ENCODE measurements around the gene CCL13. TPM values are rescaled to one million over a fixed set of nuclear protein-coding genes. Genes with fewer than 3 reads are reported as not detected.

CCL13 gene
- 1 to 10 TPM in 1 of 4 donors, not detected in 3; 1.5 TPM for total RNA-seq

GRCh38 chr17:34356194-34356593, at the start of gene CCL13:
Gene CCL13, plus strand, starts transcription at chr17:34356480. Its CDS starts 47 bp downstream, at chr17:34356527.
- Histone ChIP-seq H3K9me3 (no peaks in the 10 kb centered on the region), H3K4me3 (no peak within 1 kb of the TSS), H3K4me1 (no peaks in the 10 kb centered on the region), H3K27ac (no peak within 1 kb of the TSS), H3K27me3 (no peaks in the 10 kb centered on the region), H3K36me3 (no peaks in the 10 kb centered on the region)
- TF ChIP-seq, protein P1, sequence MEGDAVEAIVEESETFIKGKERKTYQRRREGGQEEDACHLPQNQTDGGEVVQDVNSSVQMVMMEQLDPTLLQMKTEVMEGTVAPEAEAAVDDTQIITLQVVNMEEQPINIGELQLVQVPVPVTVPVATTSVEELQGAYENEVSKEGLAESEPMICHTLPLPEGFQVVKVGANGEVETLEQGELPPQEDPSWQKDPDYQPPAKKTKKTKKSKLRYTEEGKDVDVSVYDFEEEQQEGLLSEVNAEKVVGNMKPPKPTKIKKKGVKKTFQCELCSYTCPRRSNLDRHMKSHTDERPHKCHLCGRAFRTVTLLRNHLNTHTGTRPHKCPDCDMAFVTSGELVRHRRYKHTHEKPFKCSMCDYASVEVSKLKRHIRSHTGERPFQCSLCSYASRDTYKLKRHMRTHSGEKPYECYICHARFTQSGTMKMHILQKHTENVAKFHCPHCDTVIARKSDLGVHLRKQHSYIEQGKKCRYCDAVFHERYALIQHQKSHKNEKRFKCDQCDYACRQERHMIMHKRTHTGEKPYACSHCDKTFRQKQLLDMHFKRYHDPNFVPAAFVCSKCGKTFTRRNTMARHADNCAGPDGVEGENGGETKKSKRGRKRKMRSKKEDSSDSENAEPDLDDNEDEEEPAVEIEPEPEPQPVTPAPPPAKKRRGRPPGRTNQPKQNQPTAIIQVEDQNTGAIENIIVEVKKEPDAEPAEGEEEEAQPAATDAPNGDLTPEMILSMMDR (IDR thresholded peaks at IDR 0.05 in 4 of 5, conservative IDR thresholded peaks at IDR 0.05 in 1 of 5), result no peak
- TF ChIP-seq POLR2A (IDR thresholded peaks at IDR 0.05), result no peak
- in situ Hi-C loops (cut with MboI; ENCODE audit: low sequenced_read_pairs in 4 of 4) (no loop called here), intact Hi-C loops (cut with DNase I; ENCODE audit: low total_unique reads) (loop anchor here (5.0 kb wide), 1 partner anchor 34 kb away; no protein-coding TSS in a partner anchor)
- ATAC-seq (no peak), DNase-seq (peak in 1 of 2 donors; percentile 23)

- in situ Hi-C loops (cut with MboI; ENCODE audit: low sequenced_read_pairs in 4 of 4) (loop anchor here in 2 of 4 donors (10.0 kb wide), 2 partner anchors 102 to 112 kb away; no protein-coding TSS in a partner anchor), intact Hi-C loops (cut with DNase I; ENCODE audit: low total_unique reads) (loop anchor here (2.0 kb wide), 1 partner anchor 54 kb away; no protein-coding TSS in a partner anchor)
- Histone ChIP-seq H3K4me3 (no peak overlapping the region), H3K4me1 (peaks cover 5 to 18% of the 10 kb centered on the region in 2 donors), H3K9me3 (no peaks in the 10 kb centered on the region), H3K36me3 (no peaks in the 10 kb centered on the region), H3K27me3 (no peaks in the 10 kb centered on the region), H3K27ac (peak overlapping the region in 3 of 4 donors; percentile 16 to 42 (median 38))
- no peak for TF ChIP-seq POLR2A (IDR thresholded peaks at IDR 0.05)
- TF ChIP-seq, protein P1 (IDR thresholded peaks at IDR 0.05 in 4 of 5, conservative IDR thresholded peaks at IDR 0.05 in 1 of 5), result no peak
- DNase-seq, result peak; percentile 8 to 22
- ATAC-seq, result peak; percentile 66 to 67
Observed at GRCh38 chr17:34307110-34307509, 49.2 kb upstream of the CCL13 start.

GRCh38 chr17:34308371-34308770, 47.9 kb upstream of the CCL13 start:
- Histone ChIP-seq H3K27ac (peak overlapping the region in 1 of 4 donors; percentile 42), H3K4me1 (peaks cover 5 to 29% of the 10 kb centered on the region in 2 donors), H3K36me3 (no peaks in the 10 kb centered on the region), H3K27me3 (no peaks in the 10 kb centered on the region), H3K4me3 (no peak overlapping the region), H3K9me3 (no peaks in the 10 kb centered on the region)
- ATAC-seq, result no peak
- intact Hi-C loops (cut with DNase I; ENCODE audit: low total_unique reads) (no loop called here), in situ Hi-C loops (cut with MboI; ENCODE audit: low sequenced_read_pairs in 4 of 4) (loop anchor here in 2 of 4 donors (10.0 kb wide), 2 partner anchors 104 to 114 kb away; no protein-coding TSS in a partner anchor)
- DNase-seq, result no peak
- TF ChIP-seq POLR2A (IDR thresholded peaks at IDR 0.05), result no peak
- TF ChIP-seq, protein P1 (IDR thresholded peaks at IDR 0.05 in 4 of 5, conservative IDR thresholded peaks at IDR 0.05 in 1 of 5), result no peak

DNA sequence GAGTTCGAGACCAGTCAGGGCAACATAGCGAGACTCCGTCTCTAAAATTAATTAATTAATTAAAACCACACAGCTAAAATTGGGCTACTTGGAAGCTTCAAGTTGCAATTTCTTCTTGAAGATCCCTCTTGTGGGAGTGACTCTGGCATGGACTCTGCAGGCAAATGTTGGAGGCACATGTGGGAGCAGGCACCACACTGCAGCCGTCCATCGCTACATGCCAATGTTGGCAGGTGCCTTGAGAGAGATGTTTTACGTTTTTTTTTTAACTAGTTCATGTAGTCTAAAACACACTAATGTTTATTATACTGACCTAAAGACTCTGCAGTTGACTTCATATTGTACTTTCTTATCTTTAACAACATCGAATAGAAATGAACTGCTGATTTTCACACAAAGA, 45.0 kb upstream of the CCL13 start:
- H3K4me3 ChIP-seq, result no peak overlapping the region
- no peak overlapping the region for H3K27ac ChIP-seq
- H3K4me1 ChIP-seq, result peaks cover 5 to 42% of the 10 kb centered on the region in 2 donors
- no peak for DNase-seq
- H3K9me3 ChIP-seq, result no peaks in the 10 kb centered on the region
- ATAC-seq, result no peak
- H3K27me3 ChIP-seq, result no peaks in the 10 kb centered on the region
- H3K36me3 ChIP-seq, result no peaks in the 10 kb centered on the region
- TF ChIP-seq POLR2A (IDR thresholded peaks at IDR 0.05), result no peak
- TF ChIP-seq, protein P1 (IDR thresholded peaks at IDR 0.05 in 4 of 5, conservative IDR thresholded peaks at IDR 0.05 in 1 of 5), result no peak
- intact Hi-C loops (cut with DNase I; ENCODE audit: low total_unique reads), result loop anchor here (5.0 kb wide), 1 partner anchor 59 kb away; no protein-coding TSS in a partner anchor
- in situ Hi-C loops (cut with MboI; ENCODE audit: low sequenced_read_pairs in 4 of 4), result no loop called here
